Smooth muscle cell (in vitro differentiated cells): Measurements from ENCODE around the gene RPA4. TPM values are rescaled to one million over a fixed set of nuclear protein-coding genes. Genes with fewer than 3 reads are reported as not detected.

ENCODE experiments used
- DNase-seq: peaks from one replicate; lab custom pipeline; 2025; ENCODE audit not compliant: unreplicated experiment; lab: John Stamatoyannopoulos, UW
- H2AFZ ChIP-seq: fragments of 200-600 bp; sonication (generic); 2 replicates; pipeline ENCODE4 v1.6.0; 2016; ENCODE audit warnings: antibody characterized with exemption, low read depth, mild to moderate bottlenecking
- H3F3A ChIP-seq: fragments of 200-600 bp; sonication (generic); 2 replicates; pipeline ENCODE4 v1.6.0; 2017; ENCODE audit warnings: antibody characterized with exemption, low read depth
- H3K27ac ChIP-seq: fragments of 200-600 bp; sonication (generic); 2 replicates; pipeline ENCODE4 v1.5.1; 2016; ENCODE audit warnings: low read depth, mild to moderate bottlenecking
- H3K27me3 ChIP-seq: fragments of 200-600 bp; sonication (generic); 2 replicates; pipeline ENCODE4 v1.6.1; 2016; ENCODE audit warnings: low read depth, mild to moderate bottlenecking
- H3K36me3 ChIP-seq: fragments of 200-600 bp; sonication (generic); 2 replicates; pipeline ENCODE4 v1.5.1; 2016; ENCODE audit warnings: low read depth
- H3K4me1 ChIP-seq: fragments of 200-600 bp; sonication (generic); 2 replicates; pipeline ENCODE4 v1.5.1; 2016; ENCODE audit warnings: low read depth
- H3K4me2 ChIP-seq: fragments of 200-600 bp; sonication (generic); 2 replicates; pipeline ENCODE4 v1.6.0; 2016; ENCODE audit warnings: mild to moderate bottlenecking
- H3K4me3 ChIP-seq: fragments of 200-600 bp; sonication (generic); 2 replicates; pipeline ENCODE4 v1.5.1; 2016; ENCODE audit warnings: mild to moderate bottlenecking
- H3K79me2 ChIP-seq: fragments of 200-600 bp; sonication (generic); 2 replicates; pipeline ENCODE4 v1.6.0; 2016; ENCODE audit warnings: low read depth, mild to moderate bottlenecking
- H3K9ac ChIP-seq: fragments of 200-600 bp; sonication (generic); 2 replicates; pipeline ENCODE4 v1.6.0; 2016; ENCODE audit warnings: low read depth
- H3K9me3 ChIP-seq: fragments of 200-600 bp; sonication (generic); replicated peaks from 2 replicates; pipeline ENCODE4 v1.5.1; 2016; ENCODE audit warnings: low read depth
- H4K20me1 ChIP-seq: fragments of 200-600 bp; sonication (generic); 2 replicates; pipeline ENCODE4 v1.6.0; 2016; ENCODE audit warnings: low read depth
- CTCF ChIP-seq: fragments of 200-600 bp; sonication (generic); IDR thresholded peaks from 2 replicates; pipeline ENCODE4 v1.5.1; 2017; ENCODE audit warnings: borderline replicate concordance, mild to moderate bottlenecking, antibody characterized with exemption; ENCODE audit not compliant: insufficient read depth, poor library complexity, severe bottlenecking
- WGBS: methylation state at CpG from one replicate; pipeline ENCODE4 v1.1.7; 2016; ENCODE audit warnings: low lambda C conversion rate; 5-methylcytosine and 5-hydroxymethylcytosine counted together
- polyA plus RNA-seq: library from polyadenylated mRNA; unstranded; fragments of >200 nt; fragmentation: Nextera tagmentation; extraction: Ambion mirVana; gene quantifications from 2 replicates; pipeline ENCODE4 v1.2.1, GENCODE V29; 2016
- total RNA-seq: library from RNA; depleted of rRNA; stranded (reverse); fragments of >200 nt; gene quantifications from 2 replicates; pipeline ENCODE4 v1.2.3, GENCODE V29; 2014

Gene RPA4
- total RNA-seq: 0.09 and 0.67 TPM in 2 replicates
- 0.16 and 1.3 TPM in 2 replicates for polyA plus RNA-seq

- Histone ChIP-seq H2AFZ (no peak within 1 kb of the TSS), H3F3A (no peaks in the 10 kb centered on the region), H3K9ac (no peak within 1 kb of the TSS), H4K20me1 (no peaks in the 10 kb centered on the region), H3K4me2 (no peak within 1 kb of the TSS), H3K79me2 (no peaks in the 10 kb centered on the region), H3K27me3 (no peaks in the 10 kb centered on the region), H3K36me3 (no peaks in the 10 kb centered on the region), H3K9me3 (no peaks in the 10 kb centered on the region), H3K27ac (no peak within 1 kb of the TSS), H3K4me1 (no peaks in the 10 kb centered on the region), H3K4me3 (no peak within 1 kb of the TSS)
- DNase-seq: no peak
- WGBS: 98% methylated on average over 10 of the region's 10 CpGs
- TF ChIP-seq CTCF: no peak
These were observed at the start of gene RPA4 for GRCh38 chrX:96883608-96884007. Gene RPA4 (plus strand): TSS chrX:96883908. CDS start chrX:96884311, 403 bp downstream.

GRCh38 chrX:96834137-96834536 is 49.6 kb upstream of the RPA4 start:
- Histone ChIP-seq H2AFZ (no peak overlapping the region), H3K27me3 (no peaks in the 10 kb centered on the region), H3K79me2 (no peaks in the 10 kb centered on the region), H3K4me1 (no peaks in the 10 kb centered on the region), H3K27ac (no peak overlapping the region), H3K9ac (no peak overlapping the region), H3K36me3 (no peaks in the 10 kb centered on the region), H3K9me3 (no peaks in the 10 kb centered on the region), H3K4me2 (no peak overlapping the region), H4K20me1 (no peaks in the 10 kb centered on the region), H3F3A (no peaks in the 10 kb centered on the region), H3K4me3 (no peak overlapping the region)
- TF ChIP-seq CTCF: no peak
- DNase-seq: no peak
- 96% methylated on average over 1 of the region's 1 CpG for whole genome bisulfite sequencing

- no peaks in the 10 kb centered on the region for H3K36me3 ChIP-seq
- H4K20me1 ChIP-seq: no peaks in the 10 kb centered on the region
- no peak overlapping the region for H3K27ac ChIP-seq
- no peaks in the 10 kb centered on the region for H3K79me2 ChIP-seq
- no peaks in the 10 kb centered on the region for H3K27me3 ChIP-seq
- no peaks in the 10 kb centered on the region for H3K9me3 ChIP-seq
- no peak overlapping the region for H2AFZ ChIP-seq
- no peak for DNase-seq
- H3F3A ChIP-seq: no peaks in the 10 kb centered on the region
- H3K9ac ChIP-seq: no peak overlapping the region
- no peaks in the 10 kb centered on the region for H3K4me1 ChIP-seq
- no peak overlapping the region for H3K4me2 ChIP-seq
- no peak overlapping the region for H3K4me3 ChIP-seq
- WGBS: 89% methylated on average over 5 of the region's 5 CpGs
- TF ChIP-seq CTCF: no peak
These were observed 47.9 kb upstream of the RPA4 start for GRCh38 chrX:96835660-96836289.

GRCh38 chrX:96837808-96838207 is 45.9 kb upstream of the RPA4 start:
- H3F3A ChIP-seq: no peaks in the 10 kb centered on the region
- 66% methylated on average over 3 of the region's 3 CpGs for WGBS
- no peaks in the 10 kb centered on the region for H4K20me1 ChIP-seq
- no peak for DNase-seq
- no peaks in the 10 kb centered on the region for H3K4me1 ChIP-seq
- no peak overlapping the region for H3K4me2 ChIP-seq
- no peak overlapping the region for H2AFZ ChIP-seq
- no peaks in the 10 kb centered on the region for H3K36me3 ChIP-seq
- no peaks in the 10 kb centered on the region for H3K79me2 ChIP-seq
- H3K27ac ChIP-seq: no peak overlapping the region
- H3K27me3 ChIP-seq: no peaks in the 10 kb centered on the region
- TF ChIP-seq CTCF: no peak
- H3K4me3 ChIP-seq: no peak overlapping the region
- H3K9me3 ChIP-seq: no peaks in the 10 kb centered on the region
- no peak overlapping the region for H3K9ac ChIP-seq
